ENCODE measurements around the gene LCN1.

- TF ChIP-seq CTCF (conservative IDR thresholded peaks at IDR 0.05; ENCODE audit: low read depth in 2 of 2) (no peak), EZH2phosphoT487 (IDR thresholded peaks at IDR 0.05; ENCODE audit: unreplicated experiment) (no peak), POLR2AphosphoS5 (IDR thresholded peaks at IDR 0.05; ENCODE audit: low read depth) (no peak), ETS1 (IDR thresholded peaks at IDR 0.05) (no peak), JUNB (IDR thresholded peaks at IDR 0.05; ENCODE audit: unreplicated experiment) (no peak), NANOG (IDR thresholded peaks at IDR 0.05; ENCODE audit: borderline replicate concordance) (no peak), EZH2 (IDR thresholded peaks at IDR 0.05; ENCODE audit: low read depth, unreplicated experiment) (no peak), REST (IDR thresholded peaks at IDR 0.05; ENCODE audit: unreplicated experiment) (no peak), ZNF331 (CRISPR knock-in tag; IDR thresholded peaks at IDR 0.05; ENCODE audit: low read depth) (no peak), ZNF114 (CRISPR knock-in tag; IDR thresholded peaks at IDR 0.05) (no peak), CREB1 (CRISPR knock-in tag; IDR thresholded peaks at IDR 0.05; ENCODE audit: low read depth) (no peak), STAT1 (IDR thresholded peaks at IDR 0.05; ENCODE audit: unreplicated experiment) (no peak)
These were observed 51.9 kb downstream of the LCN1 start for GRCh38 chr9:135573124-135573523.

Data from GM23338 (cell line).